GM18498 (cell line): ENCODE results near the gene GHR.

Experiments
- ATAC-seq: cut with Tn5 transposase; IDR thresholded peaks from one replicate; pipeline ENCODE4 v1.9.1; 2021; ENCODE audit warnings: mild to moderate bottlenecking, moderate library complexity; ENCODE audit not compliant: unreplicated experiment

GHR gene

GRCh38 chr5:42767491-42768105 is 344.4 kb downstream of the GHR start:
- peak; percentile 53 for ATAC-seq

GRCh38 chr5:42768106-42768504 is 344.9 kb downstream of the GHR start:
- ATAC-seq, result no peak

GRCh38 chr5:42770003-42770402 is 346.8 kb downstream of the GHR start:
- ATAC-seq, result no peak
